Measurements from ENCODE around the gene NPHS1. TPM values are rescaled to one million over a fixed set of nuclear protein-coding genes. Genes with fewer than 3 reads are reported as not detected.

The NPHS1 gene
- total and polyA plus RNA-seq, 8 donors, result 0.10 to 17.9 (median 0.49) TPM; not detected in 2

DNA sequence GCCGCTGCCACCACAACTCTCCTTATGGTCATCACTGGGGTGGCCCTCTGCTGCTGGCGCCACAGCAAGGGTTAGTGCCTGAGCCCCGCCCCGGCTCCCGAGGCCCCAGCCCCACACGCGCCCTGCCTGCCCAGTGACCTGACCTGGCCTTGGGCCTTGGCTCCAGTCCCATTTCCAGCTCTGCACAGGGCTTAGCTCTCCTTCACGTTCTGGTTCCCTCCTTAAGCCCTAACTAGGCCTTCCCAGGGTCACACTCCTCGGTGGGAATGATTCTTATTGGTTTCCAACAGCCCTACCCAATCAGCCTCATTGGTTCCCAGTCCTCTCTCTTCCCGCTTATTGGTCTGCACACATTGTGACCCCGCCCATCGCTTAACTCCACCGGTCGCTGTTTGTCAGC, 10.2 kb upstream of the NPHS1 start:
- Histone ChIP-seq H3K36me3 (no peaks in the 10 kb centered on the region), H3K27me3 (peaks cover 6 to 88% (median 29%) of the 10 kb centered on the region in 3 donors), H3K27ac (no peak overlapping the region), H3K4me1 (peaks cover 0 to 14% (median 11%) of the 10 kb centered on the region in 4 donors), H3K9me3 (no peaks in the 10 kb centered on the region), H3K4me3 (no peak overlapping the region)
- TF ChIP-seq POLR2AphosphoS5 (IDR thresholded peaks at IDR 0.05) (no peak), EP300 (IDR thresholded peaks at IDR 0.05) (no peak), POLR2A (IDR thresholded peaks at IDR 0.05) (no peak)
- TF ChIP-seq, protein P1, sequence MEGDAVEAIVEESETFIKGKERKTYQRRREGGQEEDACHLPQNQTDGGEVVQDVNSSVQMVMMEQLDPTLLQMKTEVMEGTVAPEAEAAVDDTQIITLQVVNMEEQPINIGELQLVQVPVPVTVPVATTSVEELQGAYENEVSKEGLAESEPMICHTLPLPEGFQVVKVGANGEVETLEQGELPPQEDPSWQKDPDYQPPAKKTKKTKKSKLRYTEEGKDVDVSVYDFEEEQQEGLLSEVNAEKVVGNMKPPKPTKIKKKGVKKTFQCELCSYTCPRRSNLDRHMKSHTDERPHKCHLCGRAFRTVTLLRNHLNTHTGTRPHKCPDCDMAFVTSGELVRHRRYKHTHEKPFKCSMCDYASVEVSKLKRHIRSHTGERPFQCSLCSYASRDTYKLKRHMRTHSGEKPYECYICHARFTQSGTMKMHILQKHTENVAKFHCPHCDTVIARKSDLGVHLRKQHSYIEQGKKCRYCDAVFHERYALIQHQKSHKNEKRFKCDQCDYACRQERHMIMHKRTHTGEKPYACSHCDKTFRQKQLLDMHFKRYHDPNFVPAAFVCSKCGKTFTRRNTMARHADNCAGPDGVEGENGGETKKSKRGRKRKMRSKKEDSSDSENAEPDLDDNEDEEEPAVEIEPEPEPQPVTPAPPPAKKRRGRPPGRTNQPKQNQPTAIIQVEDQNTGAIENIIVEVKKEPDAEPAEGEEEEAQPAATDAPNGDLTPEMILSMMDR (IDR thresholded peaks at IDR 0.05), result no peak
- WGBS, 5 donors, result 56 to 83% (median 69%) methylated on average over 8 to 14 of the region's 14 CpGs
- no peak for DNase-seq
- intact Hi-C loops (cut with DNase I; ENCODE audit: low total_unique reads), result no loop called here

DNA sequence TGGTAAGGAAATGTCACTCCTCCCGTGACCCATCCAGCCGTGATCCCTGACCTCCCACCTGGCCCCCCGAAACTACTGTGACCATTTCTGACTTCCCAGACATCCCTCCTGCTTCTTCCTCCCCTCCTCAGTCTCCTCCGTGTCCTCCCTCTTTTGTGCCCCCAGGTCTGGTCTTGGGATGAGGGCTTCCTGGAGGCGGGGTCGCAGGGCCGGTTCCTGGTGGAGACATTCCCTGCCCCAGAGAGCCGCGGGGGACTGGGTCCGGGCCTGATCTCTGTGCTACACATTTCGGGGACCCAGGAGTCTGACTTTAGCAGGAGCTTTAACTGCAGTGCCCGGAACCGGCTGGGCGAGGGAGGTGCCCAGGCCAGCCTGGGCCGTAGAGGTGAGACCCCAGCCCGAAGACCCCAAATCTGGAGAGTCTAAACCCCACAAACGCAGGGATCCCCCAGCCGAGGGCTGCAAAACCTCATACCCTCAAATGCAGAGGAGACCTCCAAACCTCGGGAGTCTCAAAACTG, 9.4 kb upstream of the NPHS1 start:
- intact Hi-C loops (cut with DNase I; ENCODE audit: low total_unique reads), result no loop called here
- peaks cover 6 to 88% (median 38%) of the 10 kb centered on the region in 3 donors for H3K27me3 ChIP-seq
- 49 to 60% (median 59%) methylated on average over 19 of the region's 19 CpGs for WGBS, 5 donors
- H3K36me3 ChIP-seq, result no peaks in the 10 kb centered on the region
- H3K9me3 ChIP-seq, result no peaks in the 10 kb centered on the region
- DNase-seq, result no peak
- H3K4me3 ChIP-seq, result no peak overlapping the region
- TF ChIP-seq EP300 (IDR thresholded peaks at IDR 0.05) (no peak), POLR2A (IDR thresholded peaks at IDR 0.05) (no peak), POLR2AphosphoS5 (IDR thresholded peaks at IDR 0.05) (no peak)
- TF ChIP-seq, protein P1 (IDR thresholded peaks at IDR 0.05), result no peak
- no peak overlapping the region for H3K27ac ChIP-seq
- peaks cover 6 to 21% (median 18%) of the 10 kb centered on the region in 4 donors for H3K4me1 ChIP-seq

DNA sequence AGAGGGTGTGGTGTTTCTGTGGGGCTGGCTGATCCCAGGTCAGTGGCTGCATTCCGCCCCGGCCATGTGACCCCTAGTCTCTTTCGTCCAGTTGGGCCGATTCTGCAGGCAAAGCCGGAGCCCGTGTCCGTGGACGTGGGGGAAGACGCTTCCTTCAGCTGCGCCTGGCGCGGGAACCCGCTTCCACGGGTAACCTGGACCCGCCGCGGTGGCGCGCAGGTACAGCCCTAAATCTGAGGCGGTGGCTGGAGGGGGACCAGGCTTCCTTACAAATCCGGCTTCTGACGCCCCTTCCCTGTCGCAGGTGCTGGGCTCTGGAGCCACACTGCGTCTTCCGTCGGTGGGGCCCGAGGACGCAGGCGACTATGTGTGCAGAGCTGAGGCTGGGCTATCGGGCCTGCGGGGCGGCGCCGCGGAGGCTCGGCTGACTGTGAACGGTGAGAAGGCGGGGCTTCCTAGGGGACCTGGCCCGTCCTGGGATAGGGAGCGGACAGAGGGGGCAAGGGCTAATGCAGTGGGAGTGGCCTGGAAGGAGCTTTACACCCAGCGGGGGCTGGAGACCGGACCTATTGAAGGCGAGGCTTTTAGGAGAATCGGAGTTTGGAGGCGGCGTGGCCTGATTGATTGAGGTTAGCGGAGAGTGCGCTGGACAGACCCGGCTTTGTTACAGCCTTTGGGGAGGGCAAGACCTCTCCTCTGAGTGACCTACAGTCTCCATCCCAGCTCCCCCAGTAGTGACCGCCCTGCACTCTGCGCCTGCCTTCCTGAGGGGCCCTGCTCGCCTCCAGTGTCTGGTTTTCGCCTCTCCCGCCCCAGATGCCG, 8.7 kb upstream of the NPHS1 start:
- no peak overlapping the region for H3K27ac ChIP-seq
- TF ChIP-seq, protein P1 (IDR thresholded peaks at IDR 0.05), result no peak
- TF ChIP-seq POLR2A (IDR thresholded peaks at IDR 0.05) (no peak), EP300 (IDR thresholded peaks at IDR 0.05) (no peak), POLR2AphosphoS5 (IDR thresholded peaks at IDR 0.05) (no peak)
- no peaks in the 10 kb centered on the region for H3K36me3 ChIP-seq
- H3K4me3 ChIP-seq, result peak overlapping the region in 2 of 4 donors; percentile 13
- peaks cover 13 to 27% (median 24%) of the 10 kb centered on the region in 4 donors for H3K4me1 ChIP-seq
- no peaks in the 10 kb centered on the region for H3K9me3 ChIP-seq
- WGBS, 5 donors, result 11 to 24% (median 14%) methylated on average over 37 to 55 of the region's 55 CpGs
- intact Hi-C loops (cut with DNase I; ENCODE audit: low total_unique reads), result no loop called here
- DNase-seq, result peak; percentile 48 to 80
- peaks cover 7 to 88% (median 44%) of the 10 kb centered on the region in 3 donors for H3K27me3 ChIP-seq

DNA sequence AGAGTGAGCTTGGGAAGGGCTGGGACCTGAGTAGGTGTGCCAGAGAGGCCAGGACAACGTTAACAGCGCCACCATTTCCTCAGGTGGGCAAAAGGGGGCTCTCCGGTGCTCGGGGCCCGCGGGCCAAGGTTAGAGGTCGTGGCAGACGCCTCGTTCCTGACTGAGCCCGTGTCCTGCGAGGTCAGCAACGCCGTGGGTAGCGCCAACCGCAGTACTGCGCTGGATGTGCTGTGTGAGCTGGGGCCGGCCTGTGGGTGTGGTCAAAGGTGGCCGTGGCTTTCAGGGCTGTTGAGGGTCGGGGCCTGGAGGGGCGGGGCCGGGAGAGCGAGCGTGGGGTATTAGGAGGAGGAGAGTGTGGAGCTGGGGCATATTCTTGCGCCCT, 8.1 kb upstream of the NPHS1 start:
- Histone ChIP-seq H3K9me3 (no peaks in the 10 kb centered on the region), H3K27ac (no peak overlapping the region), H3K27me3 (peaks cover 11 to 91% (median 50%) of the 10 kb centered on the region in 3 donors), H3K4me3 (peak overlapping the region in 2 of 4 donors; percentile 13), H3K36me3 (no peaks in the 10 kb centered on the region), H3K4me1 (peaks cover 15 to 31% (median 28%) of the 10 kb centered on the region in 4 donors)
- no peak for DNase-seq
- intact Hi-C loops (cut with DNase I; ENCODE audit: low total_unique reads), result no loop called here
- WGBS, 5 donors, result 14 to 21% (median 18%) methylated on average over 21 to 24 of the region's 24 CpGs
- TF ChIP-seq EP300 (IDR thresholded peaks at IDR 0.05), result no peak
- TF ChIP-seq POLR2A (IDR thresholded peaks at IDR 0.05), result no peak
- TF ChIP-seq, protein P1 (IDR thresholded peaks at IDR 0.05), result no peak
- TF ChIP-seq POLR2AphosphoS5 (IDR thresholded peaks at IDR 0.05), result no peak

Data from stomach (tissue), 9 donors.